H9 (cell line): ENCODE results near the gene SDR9C7. TPM values are rescaled to one million over a fixed set of nuclear protein-coding genes. Genes with fewer than 3 reads are reported as not detected.

ENCODE experiments used
- DNase-seq: peaks from one replicate; pipeline ENCODE4 v3.0.0-alpha.2; 2017
- H2AFZ ChIP-seq: one replicate; pipeline ENCODE4 v1.6.1; 2013; ENCODE audit warnings: mild to moderate bottlenecking, low read length, control low read depth, moderate library complexity
- H2AK5ac ChIP-seq: 2 replicates; pipeline ENCODE4 v1.6.1; 2013; ENCODE audit warnings: low read length, control low read depth, mixed read lengths; ENCODE audit not compliant: insufficient read length
- H2BK120ac ChIP-seq: one replicate; pipeline ENCODE4 v1.6.1; 2013; ENCODE audit warnings: low read depth, mild to moderate bottlenecking, low read length, control low read depth, inconsistent platforms; ENCODE audit not compliant: poor library complexity, severe bottlenecking
- H2BK12ac ChIP-seq: 2 replicates; pipeline ENCODE4 v1.6.1; 2013; ENCODE audit warnings: low read length, control low read depth, mixed read lengths, low read depth; ENCODE audit not compliant: insufficient read length
- H2BK15ac ChIP-seq: 2 replicates; pipeline ENCODE4 v1.6.1; 2013; ENCODE audit warnings: low read depth, low read length, control low read depth
- H2BK20ac ChIP-seq: one replicate; pipeline ENCODE4 v1.6.1; 2013; ENCODE audit warnings: low read depth, mild to moderate bottlenecking, low read length, control low read depth, inconsistent platforms; ENCODE audit not compliant: poor library complexity, severe bottlenecking
- H2BK5ac ChIP-seq: 2 replicates; pipeline ENCODE4 v1.6.1; 2013; ENCODE audit warnings: low read length, control low read depth, mixed read lengths; ENCODE audit not compliant: insufficient read length
- H3K14ac ChIP-seq: 2 replicates; pipeline ENCODE4 v1.6.1; 2013; ENCODE audit warnings: low read length, control low read depth; ENCODE audit not compliant: insufficient read depth
- H3K18ac ChIP-seq: 2 replicates; pipeline ENCODE4 v1.6.1; 2013; ENCODE audit warnings: low read depth, mild to moderate bottlenecking, mixed read lengths, low read length, control low read depth; ENCODE audit not compliant: insufficient read length
- H3K23ac ChIP-seq: 2 replicates; pipeline ENCODE4 v1.6.1; 2013; ENCODE audit warnings: low read length, control low read depth, mixed read lengths, low read depth; ENCODE audit not compliant: insufficient read length
- H3K23me2 ChIP-seq: 2 replicates; pipeline ENCODE4 v1.6.1; 2013; ENCODE audit warnings: low read depth, mild to moderate bottlenecking, mixed read lengths, low read length, control low read depth; ENCODE audit not compliant: insufficient read length, poor library complexity, severe bottlenecking
- H3K27ac ChIP-seq: 2 replicates; pipeline ENCODE4 v1.5.1; 2013; ENCODE audit warnings: low read length, control low read depth, mixed read lengths, low read depth; ENCODE audit not compliant: insufficient read length
- H3K27me3 ChIP-seq: 2 replicates; pipeline ENCODE4 v1.6.1; 2013; ENCODE audit warnings: low read length, control low read depth, inconsistent platforms; ENCODE audit not compliant: insufficient read depth
- H3K4ac ChIP-seq: 2 replicates; pipeline ENCODE4 v1.6.1; 2013; ENCODE audit warnings: low read depth, mild to moderate bottlenecking, control low read depth, inconsistent platforms, low read length, moderate library complexity
- H3K4me1 ChIP-seq: 2 replicates; pipeline ENCODE4 v1.6.1; 2013; ENCODE audit warnings: low read length, control low read depth, inconsistent platforms; ENCODE audit not compliant: insufficient read depth
- H3K4me2 ChIP-seq: 2 replicates; pipeline ENCODE4 v1.6.1; 2013; ENCODE audit warnings: low read length, control low read depth, mixed read lengths; ENCODE audit not compliant: insufficient read length, insufficient read depth
- H3K56ac ChIP-seq: 2 replicates; pipeline ENCODE4 v1.6.1; 2013; ENCODE audit warnings: low read depth, mild to moderate bottlenecking, mixed read lengths, low read length, control low read depth; ENCODE audit not compliant: insufficient read length
- H3K79me1 ChIP-seq: 2 replicates; pipeline ENCODE4 v1.6.1; 2013; ENCODE audit warnings: low read depth, mild to moderate bottlenecking, moderate library complexity, low read length, control low read depth, inconsistent platforms; ENCODE audit not compliant: insufficient read depth, poor library complexity, severe bottlenecking
- H3K79me2 ChIP-seq: 2 replicates; pipeline ENCODE4 v1.6.1; 2013; ENCODE audit warnings: low read length, control low read depth, inconsistent platforms; ENCODE audit not compliant: insufficient read depth
- H3K9ac ChIP-seq: 2 replicates; pipeline ENCODE4 v1.6.1; 2013; ENCODE audit warnings: low read length, control low read depth, mixed read lengths; ENCODE audit not compliant: insufficient read length; ENCODE audit errors: extremely low read depth
- H3K9me3 ChIP-seq: one replicate; pipeline ENCODE4 v1.6.1; 2013; ENCODE audit warnings: low read depth, low read length, inconsistent platforms; ENCODE audit not compliant: control insufficient read depth
- H3T11ph ChIP-seq: one replicate; pipeline ENCODE4 v1.6.1; 2013; ENCODE audit warnings: mild to moderate bottlenecking, low read length, control low read depth, inconsistent platforms
- H4K20me1 ChIP-seq: one replicate; pipeline ENCODE4 v1.6.1; 2013; ENCODE audit not compliant: control insufficient read depth, insufficient read length, insufficient read depth
- H4K5ac ChIP-seq: 2 replicates; pipeline ENCODE4 v1.6.1; 2013; ENCODE audit warnings: low read depth, mild to moderate bottlenecking, mixed read lengths, low read length, control low read depth; ENCODE audit not compliant: insufficient read length
- H4K8ac ChIP-seq: replicated peaks from 2 replicates; pipeline ENCODE4 v1.6.1; 2013; ENCODE audit warnings: low read length, control low read depth, mixed read lengths, low read depth; ENCODE audit not compliant: insufficient read length
- H4K91ac ChIP-seq: 2 replicates; pipeline ENCODE4 v1.6.1; 2013; ENCODE audit warnings: low read depth, mild to moderate bottlenecking, moderate library complexity, mixed read lengths, low read length, control low read depth; ENCODE audit not compliant: insufficient read length
- H3K27ac Mint-ChIP-seq, 3 experiments: 2 replicates in 2 of 3; 3 replicates in 1 of 3; pipeline ENCODE4 v1.8.0; 2020 to 2021; ENCODE audit warnings: mixed read lengths in 3 of 3, mild to moderate bottlenecking in 1 of 3, moderate library complexity in 1 of 3
- H3K27me3 Mint-ChIP-seq: 2 replicates; pipeline ENCODE4 v1.8.0; 2021; ENCODE audit warnings: low read depth, mild to moderate bottlenecking, moderate library complexity, mixed read lengths
- H3K36me3 Mint-ChIP-seq, 3 experiments: 2 replicates in 2 of 3; 3 replicates in 1 of 3; pipeline ENCODE4 v1.8.0; 2020 to 2021; ENCODE audit warnings: low read depth in 3 of 3, mixed read lengths in 3 of 3; ENCODE audit not compliant: insufficient read depth in 1 of 3
- H3K4me1 Mint-ChIP-seq, 2 experiments: 2 replicates each; pipeline ENCODE4 v1.8.0; 2020; ENCODE audit warnings: mixed read lengths in 2 of 2
- H3K4me3 Mint-ChIP-seq, 2 experiments: 2 replicates in 1 of 2; 3 replicates in 1 of 2; pipeline ENCODE4 v1.8.0; 2020 to 2021; ENCODE audit warnings: mild to moderate bottlenecking in 2 of 2, mixed read lengths in 2 of 2, moderate library complexity in 1 of 2
- H3K9me3 Mint-ChIP-seq, 2 experiments: 2 replicates in 1 of 2; 3 replicates in 1 of 2; pipeline ENCODE4 v1.8.0; 2020; ENCODE audit warnings: mild to moderate bottlenecking in 2 of 2, mixed read lengths in 2 of 2, moderate library complexity in 1 of 2
- WGBS: extraction: QIAGEN DNeasy Blood & Tissue Kit; methylation state at CpG from one replicate; pipeline ENCODE4 v1.1.7; 2013; ENCODE audit warnings: missing lambda C conversion rate, low lambda C conversion rate, mixed read lengths; ENCODE audit not compliant: insufficient read length; ENCODE audit errors: extremely low coverage; 5-methylcytosine and 5-hydroxymethylcytosine counted together
- total RNA-seq: library from RNA; stranded (reverse); gene quantifications from 2 replicates; pipeline ENCODE4 v1.2.1, GENCODE V29; 2021
- TF ChIP-seq, protein P1 (sequence below): fragments of 200-600 bp; sonication (generic); conservative IDR thresholded peaks from 3 replicates; pipeline ENCODE4 v1.8.0; 2021; ENCODE audit warnings: antibody characterized with exemption, mild to moderate bottlenecking

SDR9C7 gene
- total RNA-seq, 1 experiment from 2014 or later, result not detected

DNA sequence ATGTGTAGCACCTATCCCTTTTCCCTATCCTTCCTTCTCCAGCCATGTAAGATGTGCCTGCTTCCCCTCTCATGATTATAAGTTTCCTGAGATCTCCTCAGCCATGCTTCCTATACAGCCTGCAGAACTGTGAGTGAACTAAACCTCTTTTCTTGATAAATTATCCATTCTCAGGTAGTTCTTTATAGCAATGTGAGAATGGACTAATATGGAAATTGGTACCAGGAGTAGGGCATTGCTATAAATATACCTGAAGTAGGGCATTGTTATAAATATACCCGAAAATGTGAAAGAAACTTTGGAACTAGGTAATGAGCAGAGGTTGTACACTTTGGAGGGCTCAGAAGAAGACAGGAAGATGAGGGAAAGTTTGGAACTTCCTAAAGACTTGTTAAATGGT, 48.9 kb downstream of the SDR9C7 start:
- no peak overlapping the region for H3K56ac ChIP-seq

More for the DNA sequence above, 48.9 kb downstream of the SDR9C7 start:
- H4K91ac ChIP-seq, result no peak overlapping the region
- no peak overlapping the region for H4K8ac ChIP-seq
- H3K4me1 Mint-ChIP-seq, result no peaks in the 10 kb centered on the region
- peaks cover 66 to 69% of the 10 kb centered on the region in 2 experiments for H3K9me3 Mint-ChIP-seq
- H3K79me1 ChIP-seq, result no peaks in the 10 kb centered on the region
- no peak overlapping the region for H3K14ac ChIP-seq
- no peak overlapping the region for H3K18ac ChIP-seq
- H3K27me3 Mint-ChIP-seq, result peaks cover 4% of the 10 kb centered on the region
- H2BK12ac ChIP-seq, result no peak overlapping the region
- no peak overlapping the region for H3K4ac ChIP-seq
- no peak overlapping the region for H3K9ac ChIP-seq
- H3K27ac ChIP-seq, result no peak overlapping the region
- H4K20me1 ChIP-seq, result no peaks in the 10 kb centered on the region
- no peak overlapping the region for H2BK15ac ChIP-seq
- no peaks in the 10 kb centered on the region for H3K23me2 ChIP-seq
- H3K9me3 ChIP-seq, result peaks cover 14% of the 10 kb centered on the region
- no peaks in the 10 kb centered on the region for H3K79me2 ChIP-seq
- H2BK20ac ChIP-seq, result no peak overlapping the region
- no peak overlapping the region for H2AFZ ChIP-seq
- no peak overlapping the region for H2AK5ac ChIP-seq
- no peaks in the 10 kb centered on the region for H3K27me3 ChIP-seq
- no peak overlapping the region for H4K5ac ChIP-seq
- no peak overlapping the region for H3K4me3 Mint-ChIP-seq
- no peak overlapping the region for H2BK120ac ChIP-seq
- no CpG with 5 or more reads among the region's 1 CpG for WGBS
- H3K4me1 ChIP-seq, result no peaks in the 10 kb centered on the region
- H2BK5ac ChIP-seq, result no peak overlapping the region
- TF ChIP-seq, protein P1, sequence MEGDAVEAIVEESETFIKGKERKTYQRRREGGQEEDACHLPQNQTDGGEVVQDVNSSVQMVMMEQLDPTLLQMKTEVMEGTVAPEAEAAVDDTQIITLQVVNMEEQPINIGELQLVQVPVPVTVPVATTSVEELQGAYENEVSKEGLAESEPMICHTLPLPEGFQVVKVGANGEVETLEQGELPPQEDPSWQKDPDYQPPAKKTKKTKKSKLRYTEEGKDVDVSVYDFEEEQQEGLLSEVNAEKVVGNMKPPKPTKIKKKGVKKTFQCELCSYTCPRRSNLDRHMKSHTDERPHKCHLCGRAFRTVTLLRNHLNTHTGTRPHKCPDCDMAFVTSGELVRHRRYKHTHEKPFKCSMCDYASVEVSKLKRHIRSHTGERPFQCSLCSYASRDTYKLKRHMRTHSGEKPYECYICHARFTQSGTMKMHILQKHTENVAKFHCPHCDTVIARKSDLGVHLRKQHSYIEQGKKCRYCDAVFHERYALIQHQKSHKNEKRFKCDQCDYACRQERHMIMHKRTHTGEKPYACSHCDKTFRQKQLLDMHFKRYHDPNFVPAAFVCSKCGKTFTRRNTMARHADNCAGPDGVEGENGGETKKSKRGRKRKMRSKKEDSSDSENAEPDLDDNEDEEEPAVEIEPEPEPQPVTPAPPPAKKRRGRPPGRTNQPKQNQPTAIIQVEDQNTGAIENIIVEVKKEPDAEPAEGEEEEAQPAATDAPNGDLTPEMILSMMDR, result no peak
- DNase-seq, result no peak
- H3T11ph ChIP-seq, result no peak overlapping the region
- H3K23ac ChIP-seq, result no peak overlapping the region
- H3K36me3 Mint-ChIP-seq, result peaks cover 2 to 9% (median 4%) of the 10 kb centered on the region in 3 experiments; a peak in 5 of 7 replicates
- no peak overlapping the region for H3K4me2 ChIP-seq
- no peak overlapping the region for H3K27ac Mint-ChIP-seq
